ENCODE results near the gene LYRM4.

The LYRM4 gene

DNA sequence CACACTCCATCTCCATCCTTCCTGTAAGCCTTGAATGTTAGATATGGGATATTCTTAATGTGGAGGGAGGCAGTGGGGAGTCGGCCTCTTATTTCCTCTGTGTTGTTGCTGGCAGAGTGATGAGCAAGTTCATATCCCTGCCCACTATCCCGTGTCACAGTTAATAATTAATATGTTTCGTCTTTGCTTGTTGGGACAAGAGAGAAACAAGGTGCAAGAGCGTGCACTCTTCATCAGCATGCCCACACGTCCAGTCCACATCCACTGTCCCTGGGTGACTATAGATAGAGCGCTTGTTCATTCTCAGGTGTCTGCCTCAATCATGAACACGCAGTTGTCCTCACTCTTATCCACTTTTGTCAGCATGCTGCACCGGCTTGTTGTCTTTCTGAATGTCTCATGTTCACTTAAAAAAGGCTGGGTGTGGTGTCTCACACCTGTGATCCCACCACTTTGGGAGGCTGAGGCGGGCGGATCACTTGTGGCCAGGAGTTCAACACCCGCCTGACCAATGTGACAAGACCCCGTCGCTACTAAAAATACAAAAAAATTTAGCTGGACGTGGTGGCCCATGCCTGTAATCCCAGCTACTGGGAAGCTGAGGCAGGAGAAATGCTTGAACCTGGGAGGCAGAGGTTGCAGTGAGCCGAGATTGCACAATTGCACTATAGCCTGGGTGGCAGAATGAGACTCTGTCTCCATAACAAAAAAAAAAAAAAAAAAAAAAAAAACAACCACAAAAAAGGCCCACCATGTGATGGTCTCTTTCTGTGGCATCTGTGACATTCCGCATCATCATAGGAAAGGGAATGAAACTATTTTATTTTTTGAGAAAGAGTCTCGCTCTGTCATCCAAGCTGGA is 141.4 kb downstream of the LYRM4 start:
- H3K36me3 ChIP-seq, result no peaks in the 10 kb centered on the region
- H3K27me3 ChIP-seq, result no peaks in the 10 kb centered on the region
- no peaks in the 10 kb centered on the region for H3K9me3 ChIP-seq
- TF ChIP-seq, protein P1, sequence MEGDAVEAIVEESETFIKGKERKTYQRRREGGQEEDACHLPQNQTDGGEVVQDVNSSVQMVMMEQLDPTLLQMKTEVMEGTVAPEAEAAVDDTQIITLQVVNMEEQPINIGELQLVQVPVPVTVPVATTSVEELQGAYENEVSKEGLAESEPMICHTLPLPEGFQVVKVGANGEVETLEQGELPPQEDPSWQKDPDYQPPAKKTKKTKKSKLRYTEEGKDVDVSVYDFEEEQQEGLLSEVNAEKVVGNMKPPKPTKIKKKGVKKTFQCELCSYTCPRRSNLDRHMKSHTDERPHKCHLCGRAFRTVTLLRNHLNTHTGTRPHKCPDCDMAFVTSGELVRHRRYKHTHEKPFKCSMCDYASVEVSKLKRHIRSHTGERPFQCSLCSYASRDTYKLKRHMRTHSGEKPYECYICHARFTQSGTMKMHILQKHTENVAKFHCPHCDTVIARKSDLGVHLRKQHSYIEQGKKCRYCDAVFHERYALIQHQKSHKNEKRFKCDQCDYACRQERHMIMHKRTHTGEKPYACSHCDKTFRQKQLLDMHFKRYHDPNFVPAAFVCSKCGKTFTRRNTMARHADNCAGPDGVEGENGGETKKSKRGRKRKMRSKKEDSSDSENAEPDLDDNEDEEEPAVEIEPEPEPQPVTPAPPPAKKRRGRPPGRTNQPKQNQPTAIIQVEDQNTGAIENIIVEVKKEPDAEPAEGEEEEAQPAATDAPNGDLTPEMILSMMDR (IDR thresholded peaks at IDR 0.05), result no peak
- no peak overlapping the region for H3K4me3 ChIP-seq (ENCODE audit: low read depth in 1 of 2, low read length in 1 of 2)
- no peak overlapping the region for H3K27ac ChIP-seq
- H3K4me1 ChIP-seq (ENCODE audit: control insufficient read depth in 1 of 2, insufficient read depth in 1 of 2, low read depth in 1 of 2, low read length in 1 of 2), result peaks cover 13 to 14% of the 10 kb centered on the region in 2 experiments

DNA sequence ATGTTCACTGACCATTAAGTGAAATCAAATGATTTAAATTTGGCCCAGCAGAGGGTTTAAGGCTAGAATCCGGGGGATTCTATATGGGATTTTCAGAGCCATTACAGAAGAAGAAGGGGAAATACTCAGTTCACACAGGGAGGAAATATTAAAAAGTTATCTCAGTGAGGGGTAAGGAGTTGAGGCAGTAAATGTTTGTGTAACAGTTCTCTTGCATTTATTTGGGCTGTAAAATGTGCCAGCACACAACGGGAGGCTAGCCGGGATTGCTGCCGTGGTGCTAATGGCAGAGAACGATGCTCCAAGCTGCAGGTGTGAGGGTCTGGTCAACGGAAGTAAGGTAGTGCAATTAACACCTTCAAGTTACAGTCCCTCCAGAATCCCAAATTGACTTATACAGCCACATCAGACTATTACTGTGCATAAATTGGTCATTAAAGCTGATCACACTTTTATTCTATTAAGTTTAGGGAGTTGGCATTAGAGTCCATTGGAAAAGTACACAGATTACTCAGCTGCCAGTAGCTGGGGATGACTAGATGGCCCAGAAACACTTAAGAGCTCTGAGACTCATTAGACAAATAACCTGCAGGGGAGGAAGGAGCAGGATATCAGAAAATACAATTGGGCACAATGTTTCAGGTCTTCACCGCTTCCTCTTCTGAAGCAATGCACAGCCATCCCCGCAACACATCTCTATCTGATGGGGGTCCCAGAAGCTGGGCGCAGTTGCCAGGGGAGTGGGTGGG is 144.3 kb downstream of the LYRM4 start:
- H3K27ac ChIP-seq, result no peak overlapping the region
- H3K27me3 ChIP-seq, result no peaks in the 10 kb centered on the region
- H3K9me3 ChIP-seq, result no peaks in the 10 kb centered on the region
- no peak overlapping the region for H3K4me3 ChIP-seq (ENCODE audit: low read depth in 1 of 2, low read length in 1 of 2)
- no peaks in the 10 kb centered on the region for H3K36me3 ChIP-seq
- TF ChIP-seq, protein P1 (IDR thresholded peaks at IDR 0.05), result no peak
- H3K4me1 ChIP-seq (ENCODE audit: control insufficient read depth in 1 of 2, insufficient read depth in 1 of 2, low read depth in 1 of 2, low read length in 1 of 2), result peaks cover 2 to 4% of the 10 kb centered on the region in 2 experiments

DNA sequence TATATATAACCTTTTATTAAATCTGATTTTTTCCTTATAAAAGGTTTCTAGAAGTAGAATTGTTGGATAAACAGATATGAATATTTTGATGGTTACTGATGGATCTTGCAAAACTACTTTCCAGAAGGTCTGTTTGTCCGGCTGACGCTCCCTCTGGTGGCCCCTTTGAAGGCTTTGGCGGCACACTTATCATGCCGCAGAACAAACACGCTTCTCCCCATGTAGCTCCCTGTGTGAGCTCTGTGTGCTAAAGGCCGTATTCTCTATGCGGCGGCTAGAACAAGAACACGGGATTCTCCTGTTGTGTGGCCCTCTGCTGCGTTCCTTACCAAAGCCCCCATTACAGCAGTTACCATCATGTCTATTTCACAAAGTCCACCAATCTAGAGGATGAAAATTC is 145.6 kb downstream of the LYRM4 start:
- H3K27ac ChIP-seq, result no peak overlapping the region
- TF ChIP-seq, protein P1 (IDR thresholded peaks at IDR 0.05), result no peak
- H3K4me1 ChIP-seq (ENCODE audit: control insufficient read depth in 1 of 2, insufficient read depth in 1 of 2, low read depth in 1 of 2, low read length in 1 of 2), result no peaks in the 10 kb centered on the region

DNA sequence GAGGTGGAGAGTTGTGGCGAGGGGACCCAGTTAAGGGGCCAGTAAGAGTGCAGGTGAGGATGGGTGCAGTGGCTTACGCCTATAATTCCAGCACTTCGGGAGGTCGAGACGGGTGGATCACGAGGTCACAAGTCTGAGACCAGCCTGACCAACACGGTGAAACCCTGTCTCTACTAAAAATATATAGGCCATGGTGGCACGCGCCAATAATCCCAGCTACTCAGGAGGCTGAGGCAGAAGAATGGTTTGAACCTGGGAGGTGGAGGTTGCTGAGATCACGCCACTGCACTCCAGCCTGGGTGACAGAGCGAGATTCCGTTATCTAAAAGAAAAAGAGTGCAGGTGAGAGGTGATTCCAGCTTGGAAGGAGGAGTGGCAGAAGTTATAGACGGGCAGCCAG is 147.7 kb downstream of the LYRM4 start:
- Histone ChIP-seq H3K4me3 (ENCODE audit: low read depth in 1 of 2, low read length in 1 of 2) (no peak overlapping the region), H3K4me1 (ENCODE audit: control insufficient read depth in 1 of 2, insufficient read depth in 1 of 2, low read depth in 1 of 2, low read length in 1 of 2) (no peaks in the 10 kb centered on the region), H3K27me3 (no peaks in the 10 kb centered on the region), H3K27ac (no peak overlapping the region), H3K9me3 (no peaks in the 10 kb centered on the region), H3K36me3 (no peaks in the 10 kb centered on the region)
- TF ChIP-seq, protein P1 (IDR thresholded peaks at IDR 0.05), result no peak

More for the DNA sequence above, 145.6 kb downstream of the LYRM4 start:
- Histone ChIP-seq H3K4me3 (ENCODE audit: low read depth in 1 of 2, low read length in 1 of 2) (no peak overlapping the region), H3K9me3 (no peaks in the 10 kb centered on the region), H3K36me3 (no peaks in the 10 kb centered on the region), H3K27me3 (no peaks in the 10 kb centered on the region)

DNA sequence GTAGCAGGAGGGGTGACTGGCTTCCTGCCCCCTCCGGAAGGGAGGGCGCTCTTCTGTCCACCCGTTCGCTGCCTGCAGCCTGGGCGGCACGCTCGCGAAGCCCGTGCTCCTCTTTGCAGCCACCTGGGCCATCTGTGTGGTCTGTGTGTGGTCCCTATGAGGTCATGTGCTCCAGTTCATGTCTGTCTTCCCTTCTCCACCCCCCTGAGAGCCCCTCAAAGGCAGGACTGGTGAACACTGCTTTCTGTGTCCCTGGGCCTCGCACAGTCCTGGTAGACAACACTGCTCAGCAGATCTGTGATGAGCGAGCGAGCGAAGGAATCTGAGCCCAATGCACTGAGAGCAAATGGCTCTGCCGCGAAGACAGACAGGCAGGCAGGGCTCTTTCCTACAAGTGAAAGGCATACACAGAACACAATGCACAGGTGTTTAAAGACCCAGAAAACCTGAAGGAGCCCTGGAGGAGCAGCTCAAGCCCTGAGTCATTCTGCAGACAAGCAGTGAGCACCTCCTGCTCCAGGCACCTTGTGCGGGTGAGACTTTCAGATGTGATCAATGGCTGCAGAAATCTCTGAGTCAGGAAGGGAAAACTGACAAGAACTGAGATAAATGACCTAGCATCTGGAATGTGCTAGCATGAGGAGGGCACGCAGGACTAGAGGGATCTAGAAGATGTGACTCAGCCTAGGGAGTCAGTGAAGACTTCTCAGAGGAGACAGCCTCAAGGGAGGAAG is 148.5 kb downstream of the LYRM4 start:
- H3K4me1 ChIP-seq (ENCODE audit: control insufficient read depth in 1 of 2, insufficient read depth in 1 of 2, low read depth in 1 of 2, low read length in 1 of 2), result no peaks in the 10 kb centered on the region

More for the DNA sequence above, 148.5 kb downstream of the LYRM4 start:
- TF ChIP-seq, protein P1 (IDR thresholded peaks at IDR 0.05), result no peak
- Histone ChIP-seq H3K4me3 (ENCODE audit: low read depth in 1 of 2, low read length in 1 of 2) (no peak overlapping the region), H3K36me3 (no peaks in the 10 kb centered on the region), H3K27me3 (no peaks in the 10 kb centered on the region), H3K27ac (no peak overlapping the region), H3K9me3 (no peaks in the 10 kb centered on the region)
